Mesenchymal stem cell (in vitro differentiated cells and primary cell): ENCODE results near the gene PTPN5.

Experiments used
- DNase-seq: peaks from one replicate; pipeline ENCODE4 v3.0.0-alpha.2; 2013
- H2AFZ ChIP-seq: one replicate; pipeline ENCODE4 v1.6.1; 2013; ENCODE audit warnings: low read depth, mild to moderate bottlenecking, control low read depth, inconsistent platforms, low read length, moderate library complexity
- H2AK5ac ChIP-seq: 2 replicates; pipeline ENCODE4 v1.6.1; 2013; ENCODE audit warnings: low read length, moderate library complexity, mild to moderate bottlenecking, inconsistent platforms; ENCODE audit not compliant: severe bottlenecking
- H2BK120ac ChIP-seq: one replicate; pipeline ENCODE4 v1.6.1; 2013; ENCODE audit warnings: low read depth, mild to moderate bottlenecking, inconsistent platforms, low read length, moderate library complexity
- H2BK12ac ChIP-seq, 2 experiments: one replicate each; pipeline ENCODE4 v1.6.1; 2013; ENCODE audit warnings: inconsistent platforms in 2 of 2, low read length in 2 of 2, mild to moderate bottlenecking in 2 of 2, moderate library complexity in 2 of 2, control low read depth in 1 of 2
- H2BK15ac ChIP-seq: one replicate; pipeline ENCODE4 v1.6.1; 2013; ENCODE audit warnings: mild to moderate bottlenecking, low read depth, inconsistent platforms; ENCODE audit not compliant: poor library complexity, severe bottlenecking
- H2BK5ac ChIP-seq: 2 replicates; pipeline ENCODE4 v1.6.1; 2013; ENCODE audit warnings: low read depth, mild to moderate bottlenecking, low read length, control low read depth, inconsistent platforms; ENCODE audit not compliant: poor library complexity, severe bottlenecking
- H3K14ac ChIP-seq, 2 experiments: one replicate each; pipeline ENCODE4 v1.6.1; 2013; ENCODE audit warnings: inconsistent platforms in 2 of 2, low read length in 2 of 2, control low read depth in 1 of 2, mild to moderate bottlenecking in 1 of 2, moderate library complexity in 1 of 2
- H3K18ac ChIP-seq, 2 experiments: one replicate each; pipeline ENCODE4 v1.6.1; 2013; ENCODE audit warnings: inconsistent platforms in 2 of 2, low read length in 2 of 2, control low read depth in 1 of 2, low read depth in 1 of 2, mild to moderate bottlenecking in 1 of 2
- H3K23ac ChIP-seq, 2 experiments: one replicate each; pipeline ENCODE4 v1.6.1; 2013; ENCODE audit warnings: inconsistent platforms in 2 of 2, low read length in 2 of 2, mild to moderate bottlenecking in 2 of 2, moderate library complexity in 2 of 2, control low read depth in 1 of 2
- H3K27ac ChIP-seq: 2 replicates; pipeline ENCODE4 v1.5.1; 2013; ENCODE audit warnings: mild to moderate bottlenecking, moderate library complexity, low read length, control low read depth, inconsistent platforms; ENCODE audit not compliant: poor library complexity, severe bottlenecking
- H3K27me3 ChIP-seq, 2 experiments: 2 replicates each; pipeline versions ENCODE4 v1.6.1 to v1.7.0; 2013; ENCODE audit warnings: low read length in 2 of 2, mild to moderate bottlenecking in 2 of 2, moderate library complexity in 2 of 2, control low read depth in 1 of 2, inconsistent platforms in 1 of 2; ENCODE audit not compliant: control insufficient read depth in 1 of 2, insufficient read depth in 1 of 2
- H3K36me3 ChIP-seq, 2 experiments: 2 replicates each; pipeline versions ENCODE4 v1.6.1 to v1.7.0; 2013; ENCODE audit warnings: low read length in 2 of 2, control low read depth in 1 of 2, inconsistent platforms in 1 of 2, low read depth in 1 of 2, mild to moderate bottlenecking in 1 of 2; ENCODE audit not compliant: insufficient read depth in 2 of 2, control insufficient read depth in 1 of 2
- H3K4ac ChIP-seq, 2 experiments: one replicate each; pipeline ENCODE4 v1.6.1; 2013; ENCODE audit warnings: inconsistent platforms in 2 of 2, low read length in 2 of 2, mild to moderate bottlenecking in 2 of 2, moderate library complexity in 2 of 2, control low read depth in 1 of 2, low read depth in 1 of 2
- H3K4me1 ChIP-seq: 2 replicates; pipeline ENCODE4 v1.6.1; 2013; ENCODE audit warnings: low read depth, low read length, control low read depth; ENCODE audit not compliant: control insufficient read depth, insufficient read depth
- H3K4me2 ChIP-seq: 2 replicates; pipeline ENCODE4 v1.6.1; 2013; ENCODE audit warnings: low read length, mild to moderate bottlenecking, inconsistent platforms; ENCODE audit not compliant: poor library complexity, severe bottlenecking
- H3K4me3 ChIP-seq, 2 experiments: 2 replicates each; pipeline versions ENCODE4 v1.5.1 to v1.7.0; 2013; ENCODE audit warnings: low read length in 2 of 2, mild to moderate bottlenecking in 2 of 2, control low read depth in 1 of 2, low read depth in 1 of 2; ENCODE audit not compliant: insufficient read depth in 1 of 2
- H3K79me1 ChIP-seq: replicated peaks from 2 replicates; pipeline ENCODE4 v1.6.1; 2013; ENCODE audit warnings: mild to moderate bottlenecking, control low read depth, low read length, inconsistent platforms; ENCODE audit not compliant: poor library complexity, severe bottlenecking
- H3K9ac ChIP-seq: 2 replicates; pipeline ENCODE4 v1.7.0; 2013; ENCODE audit warnings: mild to moderate bottlenecking, low read length, moderate library complexity
- H3K9me3 ChIP-seq: 2 replicates; pipeline ENCODE4 v1.7.0; 2013; ENCODE audit warnings: mild to moderate bottlenecking, low read length; ENCODE audit not compliant: control insufficient read depth
- H4K8ac ChIP-seq: one replicate; pipeline ENCODE4 v1.6.1; 2013; ENCODE audit warnings: inconsistent platforms, mild to moderate bottlenecking, low read length, moderate library complexity
- H4K91ac ChIP-seq: one replicate; pipeline ENCODE4 v1.6.1; 2013; ENCODE audit warnings: mild to moderate bottlenecking, low read length, inconsistent platforms
- WGBS: methylation state at CpG from one replicate; pipeline ENCODE4 v1.1.7; 2013; ENCODE audit warnings: mixed read lengths; 5-methylcytosine and 5-hydroxymethylcytosine counted together

PTPN5 gene

DNA sequence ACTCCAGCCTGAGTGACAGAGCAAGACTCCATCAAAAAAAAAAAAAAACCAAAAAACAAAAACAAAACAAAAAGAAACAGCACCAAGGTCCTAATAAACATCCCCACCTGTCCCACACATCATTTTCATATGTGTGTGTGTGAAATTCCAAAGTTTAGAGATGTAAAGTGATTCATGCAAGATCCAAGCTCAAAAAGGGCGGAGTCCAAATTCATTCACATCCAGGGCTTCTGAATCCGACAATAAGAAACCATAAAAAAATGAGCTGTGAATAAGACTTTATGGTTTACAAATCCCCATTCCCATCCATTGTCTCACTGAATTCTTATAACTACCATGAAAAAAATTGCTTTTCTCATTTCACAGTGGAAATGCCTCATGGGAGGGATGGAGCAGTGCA is 34.7 kb downstream of the PTPN5 start:
- 100% methylated on average over 1 of the region's 2 CpGs for WGBS
- Histone ChIP-seq H3K4ac (no peak overlapping the region), H3K27me3 (peaks cover 0 to 10% of the 10 kb centered on the region in 2 experiments), H2BK5ac (no peak overlapping the region), H2AFZ (no peak overlapping the region), H3K79me1 (no peaks in the 10 kb centered on the region), H3K27ac (no peak overlapping the region), H3K23ac (no peak overlapping the region), H3K4me1 (no peaks in the 10 kb centered on the region), H3K4me2 (no peak overlapping the region), H2BK120ac (no peak overlapping the region), H3K9ac (no peak overlapping the region), H4K91ac (no peak overlapping the region), H2AK5ac (no peak overlapping the region), H3K9me3 (no peaks in the 10 kb centered on the region), H3K14ac (no peak overlapping the region), H3K18ac (no peak overlapping the region), H2BK12ac (no peak overlapping the region), H3K4me3 (no peak overlapping the region), H4K8ac (no peak overlapping the region), H2BK15ac (no peak overlapping the region), H3K36me3 (no peaks in the 10 kb centered on the region)
- no peak for DNase-seq

DNA sequence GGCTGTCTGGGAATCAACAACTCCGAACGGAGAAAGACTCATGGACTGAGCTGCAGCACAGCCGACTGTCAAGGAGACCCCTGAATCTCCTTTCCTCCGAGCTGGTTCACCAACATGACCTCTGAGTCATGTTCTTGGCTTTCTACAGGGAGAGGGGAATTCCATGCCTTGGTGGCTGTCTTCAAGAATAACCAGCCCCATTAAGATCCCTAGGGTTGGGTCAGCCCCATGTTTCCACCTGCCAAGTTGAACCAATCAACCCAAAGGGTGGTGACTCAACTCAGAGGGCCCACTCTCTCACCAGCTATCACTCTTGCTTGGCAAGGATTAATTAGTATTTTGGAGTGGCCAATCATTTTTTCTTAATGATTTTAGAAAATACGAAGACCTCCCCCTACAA is 37.3 kb downstream of the PTPN5 start:
- H2BK12ac ChIP-seq: no peak overlapping the region
- no peak overlapping the region for H3K23ac ChIP-seq
- H3K4me1 ChIP-seq: peaks cover 7% of the 10 kb centered on the region
- no peak overlapping the region for H2BK120ac ChIP-seq
- no peak overlapping the region for H2BK15ac ChIP-seq
- H2AK5ac ChIP-seq: no peak overlapping the region
- no peak overlapping the region for H3K4ac ChIP-seq
- no peak overlapping the region for H3K27ac ChIP-seq
- H3K79me1 ChIP-seq: no peaks in the 10 kb centered on the region
- no peak overlapping the region for H3K4me3 ChIP-seq
- H4K91ac ChIP-seq: no peak overlapping the region
- H2AFZ ChIP-seq: no peak overlapping the region
- H2BK5ac ChIP-seq: no peak overlapping the region
- H4K8ac ChIP-seq: no peak overlapping the region
- H3K4me2 ChIP-seq: no peak overlapping the region
- 18% methylated on average over 5 of the region's 5 CpGs for WGBS
- H3K27me3 ChIP-seq: peaks cover 0 to 10% of the 10 kb centered on the region in 2 experiments
- no peaks in the 10 kb centered on the region for H3K36me3 ChIP-seq
- no peak overlapping the region for H3K18ac ChIP-seq
- no peak overlapping the region for H3K9ac ChIP-seq
- peak; percentile 40 for DNase-seq
- no peak overlapping the region for H3K14ac ChIP-seq
- no peaks in the 10 kb centered on the region for H3K9me3 ChIP-seq

DNA sequence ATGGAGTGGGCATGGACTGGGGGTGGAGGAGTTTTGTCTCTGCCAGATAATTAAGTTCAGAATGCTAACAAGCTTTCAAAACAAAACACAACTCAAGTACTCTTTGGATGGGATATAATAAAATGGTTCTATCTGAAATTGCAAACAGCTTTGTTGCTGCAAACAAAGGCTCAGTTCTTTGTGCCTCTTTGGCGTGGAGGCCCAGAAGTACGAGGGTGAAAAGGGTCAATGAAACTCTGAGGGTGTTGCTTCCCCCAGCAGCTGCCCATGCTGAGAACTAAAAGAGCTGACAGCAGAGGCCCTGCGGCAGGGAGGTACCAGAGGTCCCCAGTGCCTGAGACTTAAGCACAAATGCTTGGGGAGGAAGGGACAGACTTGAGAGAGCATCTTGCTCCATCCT is 39.1 kb downstream of the PTPN5 start:
- Histone ChIP-seq H3K36me3 (no peaks in the 10 kb centered on the region), H3K23ac (no peak overlapping the region), H3K4me2 (no peak overlapping the region), H3K27ac (no peak overlapping the region), H2BK15ac (no peak overlapping the region), H2BK5ac (no peak overlapping the region), H2AFZ (no peak overlapping the region), H3K27me3 (peaks cover 0 to 4% of the 10 kb centered on the region in 2 experiments), H3K4ac (no peak overlapping the region), H3K9me3 (no peaks in the 10 kb centered on the region), H2BK12ac (no peak overlapping the region), H3K79me1 (no peaks in the 10 kb centered on the region), H4K91ac (no peak overlapping the region), H3K4me3 (no peak overlapping the region), H3K9ac (no peak overlapping the region), H3K18ac (no peak overlapping the region), H3K4me1 (peaks cover 9% of the 10 kb centered on the region), H2AK5ac (no peak overlapping the region), H2BK120ac (no peak overlapping the region), H3K14ac (no peak overlapping the region), H4K8ac (no peak overlapping the region)
- 54% methylated on average over 3 of the region's 3 CpGs for WGBS
- no peak for DNase-seq

DNA sequence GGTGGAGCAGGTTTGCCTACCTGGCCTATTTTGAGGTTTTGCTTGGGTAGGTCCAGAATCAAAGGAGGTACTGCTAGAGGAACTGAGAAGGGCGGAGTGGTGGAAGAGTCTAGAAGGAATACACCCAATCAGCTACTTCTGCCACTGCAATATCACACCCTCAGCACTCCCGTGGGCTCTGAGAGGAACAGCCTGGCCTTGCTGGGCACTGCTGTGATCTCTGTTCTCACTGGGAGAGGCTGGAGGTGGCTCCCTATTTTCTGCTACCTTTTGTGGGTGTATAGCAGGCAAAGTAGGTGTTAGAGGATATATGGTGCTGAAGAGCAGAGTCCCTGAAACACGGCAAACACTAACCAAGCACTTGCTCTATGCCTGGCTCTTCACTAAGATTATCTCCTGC is 40.7 kb downstream of the PTPN5 start:
- no peak overlapping the region for H3K27ac ChIP-seq
- no peak overlapping the region for H3K4me2 ChIP-seq
- peaks cover 9% of the 10 kb centered on the region for H3K4me1 ChIP-seq
- H2AK5ac ChIP-seq: no peak overlapping the region
- H3K4ac ChIP-seq: no peak overlapping the region
- H2BK5ac ChIP-seq: no peak overlapping the region
- H4K8ac ChIP-seq: no peak overlapping the region
- no peaks in the 10 kb centered on the region for H3K36me3 ChIP-seq
- no peak overlapping the region for H2BK15ac ChIP-seq
- no peaks in the 10 kb centered on the region for H3K27me3 ChIP-seq
- no peak overlapping the region for H2BK12ac ChIP-seq
- H3K18ac ChIP-seq: no peak overlapping the region
- no peak overlapping the region for H3K9ac ChIP-seq
- 100% methylated on average over 2 of the region's 3 CpGs for WGBS
- no peak overlapping the region for H2BK120ac ChIP-seq
- H3K9me3 ChIP-seq: no peaks in the 10 kb centered on the region
- no peak overlapping the region for H3K4me3 ChIP-seq
- no peak for DNase-seq
- H2AFZ ChIP-seq: no peak overlapping the region
- no peak overlapping the region for H4K91ac ChIP-seq
- H3K23ac ChIP-seq: no peak overlapping the region
- H3K79me1 ChIP-seq: no peaks in the 10 kb centered on the region
- no peak overlapping the region for H3K14ac ChIP-seq
